SW480 (cell line): ENCODE results near the gene SLC12A3.

Experiments
- DNase-seq: peaks from one replicate; pipeline ENCODE4 v3.0.0-alpha.2; 2016; ENCODE audit warnings: low spot score

Gene SLC12A3

DNA sequence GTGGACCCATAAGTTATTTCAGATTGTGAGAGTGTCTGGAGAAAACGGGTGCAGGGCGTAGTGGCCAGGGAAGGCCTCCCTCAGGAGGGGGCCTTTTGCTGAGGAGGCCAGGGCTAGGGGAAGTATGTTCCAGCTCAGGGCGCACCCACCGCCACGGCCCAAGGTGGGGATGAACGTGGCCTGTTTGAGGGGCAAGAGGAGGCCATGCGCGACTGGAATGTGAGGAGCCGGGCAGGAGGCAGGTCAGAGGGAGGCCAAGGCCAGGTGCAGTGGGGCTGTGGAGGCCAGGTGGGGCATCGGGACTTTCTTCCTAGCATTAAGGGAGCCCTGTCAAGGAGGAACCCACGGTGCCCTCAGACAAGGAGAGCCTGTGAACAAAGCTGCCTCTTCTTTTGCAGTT is 26.7 kb downstream of the SLC12A3 start:
- no peak for DNase-seq

- no peak for DNase-seq
Observed at GRCh38 chr16:56892705-56893104, 27.7 kb downstream of the SLC12A3 start.

DNA sequence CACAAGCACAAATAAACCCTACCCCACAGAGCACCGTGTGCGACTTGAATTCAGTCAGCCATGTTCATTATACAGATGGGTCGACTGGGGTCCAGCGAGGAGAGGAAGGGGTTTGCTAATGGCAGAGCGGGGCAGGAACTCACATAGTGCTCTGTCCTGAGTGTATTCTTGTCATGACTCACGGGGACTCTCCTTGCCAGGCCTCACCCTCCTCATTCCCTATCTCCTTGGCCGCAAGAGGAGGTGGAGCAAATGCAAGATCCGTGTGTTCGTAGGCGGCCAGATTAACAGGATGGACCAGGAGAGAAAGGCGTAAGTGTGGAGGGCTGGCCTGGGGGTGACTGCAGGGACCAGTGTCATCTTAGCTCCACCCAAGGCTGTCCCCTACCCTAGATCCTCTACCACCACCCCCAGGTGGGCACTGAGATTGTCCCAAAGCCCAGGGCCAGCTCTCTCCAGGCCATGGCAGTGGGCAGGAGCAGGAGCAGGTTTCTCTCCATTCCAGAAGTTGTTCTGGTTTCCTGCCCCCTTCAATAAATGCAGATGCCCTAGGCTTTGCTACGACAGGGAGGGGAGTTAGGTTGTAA is 29.4 kb downstream of the SLC12A3 start:
- no peak for DNase-seq

GRCh38 chr16:56895813-56896212 is 30.8 kb downstream of the SLC12A3 start:
- DNase-seq = no peak

DNA sequence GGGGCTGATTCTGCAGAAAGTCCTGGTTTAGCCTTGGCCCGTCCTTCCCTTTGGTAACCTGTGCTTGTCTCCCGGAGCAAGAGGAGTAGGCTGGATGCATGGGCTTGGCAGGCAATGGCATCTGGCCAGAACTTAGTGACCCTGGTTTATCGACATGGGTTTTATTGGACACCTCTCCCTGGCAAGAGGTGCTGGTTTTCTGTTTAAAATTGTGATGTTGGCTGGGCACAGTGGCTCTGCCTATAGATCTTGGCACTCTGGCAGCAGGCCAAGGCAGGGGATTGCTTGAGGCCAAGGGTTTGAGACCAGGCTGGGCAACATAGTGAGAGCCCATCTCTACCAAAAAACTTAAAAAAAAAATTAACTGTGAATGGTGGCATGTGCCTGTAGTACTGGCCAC is 31.2 kb downstream of the SLC12A3 start:
- no peak for DNase-seq

DNA sequence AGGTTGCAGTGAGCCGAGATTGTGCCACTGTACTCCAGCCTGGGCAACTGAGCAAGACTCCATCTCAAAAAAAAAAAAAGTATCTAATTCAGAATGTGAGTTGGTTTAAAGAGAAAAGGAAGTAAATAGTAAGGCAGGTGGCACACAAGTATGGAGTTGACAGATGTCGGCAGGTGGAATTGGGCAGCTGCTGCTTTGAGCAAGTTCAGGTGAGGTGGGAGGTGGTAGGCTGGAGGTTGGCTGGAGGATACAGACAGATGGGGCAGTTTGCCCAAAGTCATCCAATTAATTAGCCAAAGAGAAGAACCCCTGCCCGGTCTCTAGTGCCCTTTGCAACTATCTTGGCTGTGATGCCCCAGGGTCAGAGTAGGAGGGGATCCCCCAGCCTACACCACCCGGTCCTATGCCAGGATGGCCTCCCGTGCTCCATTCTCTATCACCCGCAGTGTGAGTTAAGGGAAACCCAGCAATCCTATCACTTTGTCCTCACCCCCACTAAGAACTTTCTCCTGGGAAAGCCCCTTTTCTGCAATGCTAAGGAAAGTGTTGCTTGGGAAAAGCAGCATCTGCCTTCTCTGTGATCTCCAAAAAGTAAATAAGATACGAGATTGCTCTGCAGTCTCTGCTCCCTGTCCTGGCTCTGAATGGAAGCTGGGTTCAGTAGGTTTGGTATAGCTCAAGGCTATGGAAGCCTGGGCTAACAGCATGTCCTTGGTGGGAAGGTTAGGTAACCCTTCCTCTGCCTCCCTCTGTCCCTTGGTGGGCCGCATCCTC is 32.2 kb downstream of the SLC12A3 start:
- DNase-seq = no peak

- no peak for DNase-seq
Observed at GRCh38 chr16:56898847-56899246, 33.8 kb downstream of the SLC12A3 start.

DNA sequence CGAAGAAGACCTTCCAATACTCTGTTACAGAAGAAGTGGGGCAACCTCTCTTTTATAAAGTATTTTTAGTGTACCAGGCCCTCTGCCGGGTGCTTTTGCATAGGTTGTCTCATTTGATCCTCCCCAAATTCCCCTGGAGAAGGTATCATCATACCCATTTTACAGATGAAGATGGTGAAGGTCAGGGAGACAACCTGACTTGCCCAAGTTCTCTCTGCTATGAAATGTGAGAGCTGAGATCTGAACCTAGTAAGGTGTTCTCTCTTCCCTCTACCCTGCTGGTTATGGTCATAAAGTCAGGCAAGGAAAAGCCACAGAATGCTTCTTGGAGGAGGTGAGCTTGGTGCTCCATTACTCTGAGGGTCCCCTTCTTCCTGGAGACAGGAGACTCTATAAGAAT is 38.9 kb downstream of the SLC12A3 start:
- no peak for DNase-seq

- no peak for DNase-seq
Observed at GRCh38 chr16:56907401-56907800, 42.4 kb downstream of the SLC12A3 start.

GRCh38 chr16:56909527-56909979 is 44.5 kb downstream of the SLC12A3 start:
- DNase-seq = no peak

- no peak for DNase-seq
Observed at GRCh38 chr16:56910112-56910511, 45.1 kb downstream of the SLC12A3 start.

GRCh38 chr16:56910654-56911539 is 45.9 kb downstream of the SLC12A3 start:
- peak; percentile 95 for DNase-seq

DNA sequence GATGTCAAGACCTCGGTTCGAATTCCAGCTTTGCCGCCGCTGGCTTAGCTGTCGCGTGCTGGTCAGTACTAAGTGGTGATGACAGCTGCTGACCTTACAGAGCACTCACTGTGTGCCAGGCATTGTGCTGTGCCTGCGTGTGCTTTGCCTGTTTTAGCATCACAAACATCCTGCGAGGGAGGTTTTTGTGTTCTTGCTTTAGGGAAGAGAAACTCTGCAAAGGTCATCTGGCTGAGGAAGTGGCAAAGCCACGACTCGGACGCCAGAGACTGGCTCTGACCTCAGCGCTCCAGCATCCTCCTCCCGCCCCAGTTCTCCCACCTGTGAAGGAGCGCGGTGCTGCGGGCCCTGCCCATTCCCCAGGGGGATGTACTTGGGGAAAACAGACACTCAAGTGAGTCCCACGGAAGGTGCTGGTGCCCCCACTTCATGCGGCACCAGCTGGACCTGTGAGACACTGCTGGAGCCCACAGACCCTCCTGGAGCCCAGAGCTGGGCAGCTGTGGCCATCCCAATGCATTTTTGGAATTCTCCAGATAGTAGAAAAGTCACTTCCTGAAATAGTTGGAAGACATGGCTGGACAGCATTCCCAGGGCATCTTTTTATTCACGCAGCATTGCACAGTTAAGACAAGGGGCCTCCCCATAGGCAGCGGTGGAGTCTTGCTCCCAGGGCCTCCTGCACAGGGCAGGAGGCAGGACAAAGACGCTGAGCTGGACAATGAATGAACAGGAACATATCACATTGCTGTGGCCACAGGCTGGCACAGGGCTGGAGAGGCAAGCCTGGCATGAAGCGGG is 47.0 kb downstream of the SLC12A3 start:
- DNase-seq = peak; percentile 31

DNA sequence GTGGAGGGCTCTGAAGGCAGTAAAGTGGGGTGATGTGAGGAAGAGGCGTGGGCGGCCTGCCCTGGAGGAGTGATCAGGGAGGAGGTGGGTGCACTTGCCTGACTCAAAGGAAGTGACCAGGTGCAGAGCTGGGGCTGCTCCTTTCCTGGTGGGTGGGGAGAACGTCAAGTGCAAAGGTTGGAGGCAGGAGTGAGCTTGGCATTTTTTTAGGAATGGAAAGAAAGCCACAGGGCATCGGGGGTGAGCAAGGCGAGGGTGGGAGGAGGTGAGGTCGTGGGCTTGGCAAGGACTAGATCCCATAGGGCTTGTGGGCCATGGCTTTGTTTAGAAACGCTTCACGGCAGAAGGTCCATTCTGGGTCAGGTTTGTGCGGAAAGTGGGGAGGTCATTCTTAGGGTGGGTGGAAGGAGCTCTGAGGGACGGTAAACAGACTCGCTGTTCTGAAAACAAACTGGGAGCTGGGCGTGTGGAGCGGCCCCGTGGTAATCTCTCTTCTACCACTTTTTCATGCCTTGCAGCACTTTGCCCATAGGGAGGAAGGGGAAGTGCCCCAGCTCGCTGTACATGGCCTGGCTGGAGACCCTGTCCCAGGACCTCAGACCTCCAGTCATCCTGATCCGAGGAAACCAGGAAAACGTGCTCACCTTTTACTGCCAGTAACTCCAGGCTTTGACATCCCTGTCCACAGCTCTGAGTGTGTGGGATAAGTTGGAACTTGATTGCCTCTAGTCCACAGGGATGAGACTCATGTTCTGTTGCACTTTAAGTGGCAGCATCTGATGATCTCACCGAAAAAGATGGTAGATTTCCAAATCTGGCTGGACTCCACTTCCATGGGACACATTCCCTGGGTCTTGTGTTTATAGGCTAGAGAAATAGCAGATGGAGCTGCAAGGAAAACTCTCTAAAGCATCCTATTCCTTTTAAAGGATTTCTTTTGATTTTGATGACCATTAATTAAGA is 48.0 kb downstream of the SLC12A3 start:
- DNase-seq = peak; percentile 16

DNA sequence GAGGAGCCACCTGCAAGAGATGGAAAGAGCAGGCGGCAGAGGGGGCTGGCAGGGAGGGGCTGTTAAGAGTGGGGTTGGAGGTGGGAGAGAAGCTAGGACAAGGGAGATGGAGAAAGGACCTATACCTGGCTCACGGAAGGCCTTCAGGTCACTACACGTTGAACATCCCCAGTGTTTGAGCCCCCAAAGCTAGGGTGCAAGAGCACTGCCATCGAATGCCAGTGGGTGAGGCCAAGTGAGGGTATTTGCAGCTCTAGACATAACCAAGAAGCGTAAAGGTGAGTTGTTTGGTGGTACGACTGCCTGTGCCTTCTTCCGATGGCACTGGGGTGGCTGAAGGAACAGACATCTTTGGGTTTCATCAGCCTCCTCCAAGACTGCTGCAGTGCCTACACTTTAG is 49.9 kb downstream of the SLC12A3 start:
- no peak for DNase-seq

- no peak for DNase-seq
Observed at GRCh38 chr16:56915336-56916119, 50.5 kb downstream of the SLC12A3 start.

DNA sequence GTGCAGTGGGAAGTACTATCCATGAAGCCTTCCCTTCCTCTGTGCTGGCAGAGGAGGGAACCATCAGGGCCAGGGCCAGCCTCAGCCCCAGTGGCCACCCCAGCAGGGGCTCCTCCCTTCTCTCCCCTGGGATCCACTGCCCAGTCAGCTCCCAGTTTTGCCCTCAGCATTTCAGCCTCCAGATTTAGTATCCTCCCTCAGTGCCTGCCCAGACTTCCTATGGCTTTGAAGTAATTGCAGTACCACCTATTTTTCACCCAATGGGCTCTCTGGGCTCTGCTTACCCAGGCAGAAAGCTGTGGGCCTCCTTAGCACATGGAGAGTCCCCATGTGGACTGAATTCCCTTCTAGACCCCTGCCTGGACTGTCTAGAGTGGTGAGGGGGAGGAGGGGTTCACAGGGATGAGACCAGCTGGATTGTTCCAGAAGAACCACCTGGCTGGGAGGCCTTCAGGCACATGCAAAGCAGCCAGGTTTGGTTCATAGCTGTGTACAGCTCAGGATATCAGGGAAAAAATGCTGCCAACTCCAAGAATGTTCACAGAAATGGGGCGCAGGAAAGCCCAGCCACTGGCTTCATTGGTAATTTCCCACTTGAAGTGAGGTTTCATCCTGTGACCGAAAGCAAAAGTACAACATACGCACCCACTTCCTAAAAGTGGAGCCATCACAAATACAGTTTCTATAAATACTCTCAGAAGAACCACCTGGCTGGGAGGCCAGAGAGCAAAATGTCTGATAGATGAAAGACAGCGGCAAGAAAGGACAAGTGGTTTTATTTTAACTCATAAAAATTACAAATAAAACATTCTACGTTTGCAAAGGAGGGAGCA is 51.8 kb downstream of the SLC12A3 start:
- DNase-seq = no peak

GRCh38 chr16:56918467-56919012 is 53.5 kb downstream of the SLC12A3 start:
- no peak for DNase-seq
